Stimulated activated CD8-positive, alpha-beta memory T cell treated with anti-CD3 and anti-CD28 coated beads, Interleukin-7, amount 100 ng/mL, for 4 hours (primary cell): ENCODE data around the gene SPECC1.
"Not testable (repeated sequence)": the region's sequence is repeated elsewhere in the genome, so short reads cannot be mapped to it uniquely, and the experiment has no call there.

ENCODE experiments used
- DNase-seq, 2 donors: peaks; one replicate each; pipeline ENCODE4 v3.0.0-alpha.2; 2020; ENCODE audit warnings: low read depth in 2 of 2

The SPECC1 gene

DNA sequence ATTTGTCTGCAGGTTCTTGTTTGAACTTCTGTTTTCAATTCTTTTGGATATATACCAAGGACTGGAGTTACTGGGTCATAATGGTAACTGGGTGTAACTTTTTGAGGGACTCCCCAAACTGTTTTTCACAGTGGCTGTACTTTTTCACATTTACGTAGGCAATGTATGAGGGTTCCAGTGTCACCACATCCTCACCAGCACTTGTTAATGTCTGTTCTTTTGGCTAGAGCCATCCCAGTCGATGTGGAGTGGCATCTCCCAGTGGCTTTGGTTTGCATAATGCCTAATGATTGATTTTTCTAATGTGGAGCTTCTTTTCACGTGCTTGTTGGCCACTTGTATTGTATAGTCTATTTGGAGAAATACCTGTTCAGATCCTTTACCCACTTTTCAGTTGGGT is 59.3 kb downstream of the SPECC1 start:
- no peak for DNase-seq

DNA sequence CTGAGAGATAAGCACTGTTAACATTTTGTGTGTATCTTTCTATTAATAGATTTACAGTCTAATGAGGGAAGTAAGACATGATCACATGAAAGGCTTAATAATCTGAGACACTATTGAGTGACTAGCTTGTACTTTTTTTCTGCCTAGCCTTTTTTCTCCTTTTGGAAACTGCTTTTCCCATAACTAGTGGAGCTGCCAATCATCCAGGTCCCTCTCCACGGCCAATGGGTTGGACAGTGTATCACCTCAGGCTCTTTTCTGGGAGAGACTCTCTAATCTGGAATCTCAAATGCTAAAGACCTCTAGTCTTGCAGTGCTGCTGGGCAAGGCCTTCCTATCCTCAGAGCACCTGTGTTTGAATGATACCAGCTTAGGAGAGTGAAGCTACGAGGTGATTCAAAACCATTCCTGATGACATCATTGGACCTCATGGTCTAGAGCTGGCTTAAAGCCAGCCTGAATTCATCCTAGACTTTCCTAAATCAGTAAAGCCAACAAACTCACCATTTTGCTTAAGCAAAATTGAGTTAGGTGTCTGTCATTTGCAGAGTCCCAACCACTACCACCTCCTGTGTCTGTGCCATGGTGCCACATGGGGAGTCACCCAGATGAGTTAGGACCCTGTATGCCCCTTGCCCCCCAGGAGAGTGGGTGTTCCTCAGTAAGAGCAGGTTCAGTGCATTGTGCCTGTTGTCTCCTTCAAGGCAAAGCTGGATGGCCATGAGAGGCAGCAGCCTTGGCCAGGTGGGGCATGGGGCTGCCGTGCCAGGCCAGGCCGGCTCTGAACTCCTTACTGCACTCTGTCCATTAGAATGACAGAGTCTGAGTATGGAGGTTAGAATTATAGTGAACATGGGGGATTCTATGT is 62.9 kb downstream of the SPECC1 start:
- no peak for DNase-seq

DNA sequence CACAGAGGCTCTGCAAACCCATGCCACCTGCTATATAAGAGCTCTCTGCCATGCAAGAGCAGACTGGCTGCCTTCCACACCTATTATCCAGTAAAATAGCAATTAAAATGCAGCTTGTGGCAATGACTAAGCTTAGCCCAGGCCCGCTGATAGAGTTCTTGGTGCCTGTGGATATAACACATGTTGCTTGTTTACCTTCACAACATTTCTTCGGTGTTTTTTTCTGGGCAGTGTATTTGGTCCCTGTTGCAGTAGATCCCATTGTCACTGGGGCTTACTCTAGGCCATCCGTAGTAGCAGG is 63.5 kb downstream of the SPECC1 start:
- no peak for DNase-seq

DNA sequence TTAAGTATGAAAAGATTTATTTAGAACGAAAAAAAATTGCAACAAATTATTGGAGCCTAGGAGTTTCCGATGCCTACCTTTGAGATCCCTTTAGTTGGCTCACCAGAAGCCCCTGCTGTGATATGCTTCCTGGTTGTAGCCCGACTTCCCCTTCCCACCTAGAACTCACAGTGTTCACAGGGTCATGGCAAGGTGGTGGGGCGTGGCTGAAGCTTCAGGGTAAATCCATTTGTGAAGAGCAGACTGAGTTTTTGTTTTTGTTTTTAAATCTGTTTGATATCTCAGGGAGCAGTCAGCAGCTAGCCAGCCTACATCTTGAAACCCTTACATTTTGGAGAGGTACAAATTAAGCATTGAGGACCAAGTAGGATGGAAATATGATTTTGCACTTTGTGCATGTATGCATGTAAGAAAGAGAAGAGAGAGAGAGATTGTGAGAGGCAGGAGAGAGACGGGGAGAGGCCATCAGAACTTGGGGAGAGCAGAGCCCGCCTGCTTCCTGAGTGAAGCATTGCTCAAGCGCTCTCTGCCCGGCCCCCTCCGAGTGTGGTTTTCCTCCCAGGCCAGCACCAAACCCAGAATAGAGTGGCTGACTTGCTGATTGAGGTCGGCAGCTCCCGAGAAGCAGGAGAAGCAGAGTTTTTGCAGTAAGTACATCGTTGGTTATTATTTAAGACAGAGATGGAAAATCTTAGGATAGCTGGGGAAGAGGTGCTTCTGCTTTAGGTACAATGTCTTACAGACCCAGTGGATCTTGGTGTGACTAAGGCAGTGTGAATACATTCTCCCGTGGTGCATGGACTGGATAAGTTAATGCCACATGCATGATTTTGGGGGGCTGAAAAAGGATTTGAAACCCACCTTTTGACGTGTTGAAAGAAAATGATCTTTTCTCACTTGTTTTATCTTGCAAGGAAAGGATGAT is 64.2 kb downstream of the SPECC1 start:
- DNase-seq, result peak in 1 of 2 donors; percentile 20

DNA sequence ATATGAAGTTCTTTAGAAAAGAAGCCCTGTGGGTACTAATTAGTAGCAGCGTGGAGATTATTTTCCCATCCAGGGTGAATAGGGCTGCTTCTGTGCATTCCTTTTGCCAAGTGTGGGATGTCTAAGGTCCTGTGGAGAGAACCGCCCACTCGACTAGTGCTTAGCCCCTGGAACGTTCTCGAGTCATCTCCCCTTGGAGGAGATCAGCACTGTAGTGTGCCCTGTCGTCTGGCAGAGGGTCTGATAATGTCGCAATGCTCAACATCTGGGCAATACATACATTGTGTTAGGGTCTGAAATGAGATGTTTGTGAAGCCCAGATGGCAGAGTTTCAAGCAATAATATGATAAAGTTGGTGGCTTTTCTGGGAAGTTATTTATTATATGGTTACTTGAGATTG is 64.8 kb downstream of the SPECC1 start:
- DNase-seq, result no peak

DNA sequence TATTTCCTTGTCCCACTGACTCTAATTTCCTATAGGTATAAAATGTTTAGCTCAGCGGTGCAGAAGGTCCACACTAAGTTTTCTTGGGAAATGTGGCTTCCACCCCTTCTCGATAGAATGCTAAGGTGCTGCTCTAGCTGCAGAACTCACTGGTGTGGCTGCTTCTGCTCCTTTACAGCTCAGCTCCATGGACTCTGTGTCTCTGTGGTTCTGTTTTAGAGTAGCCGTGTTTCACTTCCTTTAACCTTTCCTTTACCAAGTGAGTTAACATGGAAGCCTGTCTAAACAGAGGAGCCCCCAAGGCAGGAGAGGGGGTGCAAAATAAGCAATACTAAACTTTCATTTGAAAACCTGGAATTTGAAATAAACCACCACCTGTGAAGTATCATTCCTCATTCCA is 65.3 kb downstream of the SPECC1 start:
- no peak for DNase-seq

DNA sequence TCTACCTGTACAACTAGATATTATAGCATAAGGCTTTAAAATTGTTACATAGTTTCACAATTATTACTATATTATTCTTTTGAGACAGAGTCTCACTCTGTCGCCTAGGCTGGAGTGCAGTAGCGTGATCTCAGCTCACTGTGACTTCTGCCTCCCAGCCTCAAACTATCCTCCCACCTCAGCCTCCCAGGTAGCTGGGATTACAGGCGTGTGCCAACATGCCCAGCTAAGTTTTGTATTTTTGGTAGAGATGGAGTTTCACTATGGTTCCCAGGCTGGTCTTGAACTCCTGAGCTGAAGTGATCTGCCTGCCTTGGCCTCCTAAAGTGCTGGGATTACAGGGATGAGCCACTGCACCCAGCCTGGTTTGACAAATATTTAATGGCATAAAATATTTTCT is 67.0 kb downstream of the SPECC1 start:
- DNase-seq, result not testable (repeated sequence)

DNA sequence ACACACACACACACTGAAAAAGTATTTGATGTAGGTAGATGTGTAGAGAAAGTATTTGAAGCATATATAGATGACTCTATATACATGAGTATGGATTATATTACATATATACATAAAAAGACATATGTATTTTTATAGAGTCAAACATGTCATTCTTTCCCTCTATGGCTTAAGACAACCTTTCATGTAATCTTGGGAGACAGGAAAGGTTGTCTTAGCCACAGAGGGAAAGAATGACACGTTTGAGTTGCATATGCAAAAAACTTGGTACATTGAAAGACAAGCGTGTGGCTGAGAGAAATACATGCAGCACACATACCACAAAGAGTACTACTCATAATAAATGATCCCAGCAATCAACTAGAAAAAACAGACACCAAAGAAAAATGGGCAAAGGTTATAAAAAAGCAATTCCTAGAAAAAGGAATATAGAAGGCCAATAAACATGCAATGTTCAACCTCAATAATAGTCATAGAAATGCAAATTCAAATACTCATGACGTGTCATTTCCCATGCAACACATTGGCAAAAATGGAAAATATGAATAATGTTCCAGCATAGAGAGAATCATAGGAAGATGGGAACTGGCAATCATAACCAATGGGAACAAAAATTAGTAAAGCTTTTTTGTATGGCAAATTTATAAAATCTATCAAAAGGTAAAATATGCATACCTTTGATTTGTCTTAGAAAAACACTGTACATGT is 69.0 kb downstream of the SPECC1 start:
- DNase-seq, result no peak

DNA sequence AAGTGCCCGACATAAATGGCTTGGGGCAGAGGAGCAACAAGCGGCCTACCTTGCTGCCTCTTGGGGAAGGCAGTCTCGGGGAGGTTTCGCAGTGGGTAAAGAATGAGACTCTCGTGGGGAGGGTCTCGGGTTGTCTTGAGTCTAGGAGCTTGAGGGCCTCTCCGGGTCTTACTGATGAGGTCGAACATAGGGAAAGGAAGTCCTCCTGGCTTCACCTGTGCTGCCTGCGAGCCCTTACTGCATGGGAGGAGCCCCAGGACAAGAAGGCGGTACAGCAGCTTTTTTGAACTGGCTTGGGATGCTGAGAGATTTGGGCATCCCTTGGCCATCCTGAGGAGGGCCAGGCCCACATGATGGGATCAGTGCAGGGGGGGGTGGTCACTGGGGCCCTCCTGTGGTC is 71.4 kb downstream of the SPECC1 start:
- no peak for DNase-seq

DNA sequence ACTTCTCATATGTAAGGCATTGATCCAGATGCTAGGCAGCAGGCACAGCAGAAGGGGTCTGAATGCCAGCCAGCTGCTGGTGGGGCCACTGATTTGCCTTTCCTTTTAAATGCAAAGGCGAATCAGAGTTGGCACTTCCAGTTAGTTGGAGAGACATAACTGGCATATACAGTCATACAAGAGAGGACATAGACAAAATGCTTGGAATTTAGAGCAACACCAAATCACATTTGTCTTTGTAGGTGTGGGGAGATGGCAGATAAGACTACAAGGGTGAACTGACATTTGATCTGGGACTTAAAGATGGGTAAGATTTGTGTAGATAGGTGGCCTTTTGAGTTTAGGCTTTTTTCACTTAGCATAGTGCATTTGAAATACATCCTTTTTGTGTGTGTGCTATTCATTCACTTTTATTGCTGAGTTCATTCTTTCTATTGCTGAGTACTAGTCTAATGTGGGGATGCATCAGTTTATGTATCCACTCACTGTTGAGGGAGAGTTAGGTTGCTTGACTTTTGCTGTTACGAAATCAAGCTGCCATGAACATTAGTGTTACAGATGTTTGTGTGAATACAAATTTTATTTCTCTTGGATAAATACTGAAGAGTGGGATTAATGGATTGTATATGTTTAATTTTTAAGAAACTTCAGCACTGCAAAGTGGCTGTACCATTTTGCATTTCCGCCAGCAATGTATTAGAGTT is 74.1 kb downstream of the SPECC1 start:
- no peak for DNase-seq

DNA sequence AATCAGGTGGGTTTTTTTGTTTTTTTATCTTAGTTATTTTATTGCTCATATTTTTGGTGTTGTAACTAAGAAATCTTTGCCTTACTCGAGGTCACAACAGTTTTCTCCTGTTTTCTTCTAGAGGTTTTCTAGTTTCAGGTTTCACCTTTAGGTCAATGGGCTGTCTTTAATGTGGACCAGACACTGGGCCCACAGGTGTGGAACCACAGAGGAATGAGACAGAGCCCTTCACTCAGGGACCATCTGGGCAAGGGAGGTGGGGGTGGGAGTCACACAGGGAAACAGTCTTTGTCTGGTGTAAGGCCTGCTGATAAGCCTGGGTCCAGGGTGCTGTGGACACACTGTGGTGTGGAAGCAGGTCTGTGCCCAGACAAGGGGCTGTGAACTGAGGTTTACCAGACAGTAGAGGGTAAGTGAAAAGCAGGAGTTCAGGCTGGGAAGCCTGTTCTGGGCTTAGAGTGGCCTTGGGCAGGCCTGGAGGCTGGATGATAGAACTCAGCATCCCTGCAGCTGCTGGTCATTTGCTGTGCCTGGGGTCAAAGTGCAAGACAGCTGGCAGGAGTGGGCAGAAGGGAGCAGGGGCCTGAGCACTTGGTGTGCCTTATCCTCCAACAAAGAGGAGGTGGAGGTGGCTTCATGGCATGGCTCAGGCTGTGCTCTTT is 75.6 kb downstream of the SPECC1 start:
- DNase-seq, result no peak

DNA sequence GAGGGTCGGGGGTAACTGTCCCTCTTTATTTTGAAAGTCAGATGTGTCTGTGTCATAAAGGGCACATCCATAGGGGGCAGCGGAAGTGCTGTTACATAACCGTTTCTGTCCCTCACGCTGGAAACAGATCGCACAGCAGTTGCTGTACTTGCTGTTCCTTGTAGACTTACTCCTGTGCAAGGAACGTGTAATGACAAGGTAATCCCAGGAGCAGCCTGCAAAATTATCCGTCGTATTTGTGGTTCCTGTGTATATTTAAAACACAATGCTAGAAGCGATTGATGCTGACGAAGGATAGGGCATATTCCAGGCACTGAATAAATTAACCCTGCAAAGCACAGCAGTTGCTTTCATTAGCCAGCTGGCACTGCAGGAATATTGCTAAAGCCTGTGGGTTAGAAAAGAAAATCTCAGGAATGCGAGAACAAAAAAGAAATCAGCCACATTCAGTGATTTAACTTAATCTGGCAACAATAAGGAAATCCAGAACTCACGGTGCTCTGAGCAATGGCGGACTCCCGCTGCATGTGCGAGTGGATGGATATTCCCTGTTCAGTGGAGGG is 76.2 kb downstream of the SPECC1 start:
- no peak for DNase-seq

DNA sequence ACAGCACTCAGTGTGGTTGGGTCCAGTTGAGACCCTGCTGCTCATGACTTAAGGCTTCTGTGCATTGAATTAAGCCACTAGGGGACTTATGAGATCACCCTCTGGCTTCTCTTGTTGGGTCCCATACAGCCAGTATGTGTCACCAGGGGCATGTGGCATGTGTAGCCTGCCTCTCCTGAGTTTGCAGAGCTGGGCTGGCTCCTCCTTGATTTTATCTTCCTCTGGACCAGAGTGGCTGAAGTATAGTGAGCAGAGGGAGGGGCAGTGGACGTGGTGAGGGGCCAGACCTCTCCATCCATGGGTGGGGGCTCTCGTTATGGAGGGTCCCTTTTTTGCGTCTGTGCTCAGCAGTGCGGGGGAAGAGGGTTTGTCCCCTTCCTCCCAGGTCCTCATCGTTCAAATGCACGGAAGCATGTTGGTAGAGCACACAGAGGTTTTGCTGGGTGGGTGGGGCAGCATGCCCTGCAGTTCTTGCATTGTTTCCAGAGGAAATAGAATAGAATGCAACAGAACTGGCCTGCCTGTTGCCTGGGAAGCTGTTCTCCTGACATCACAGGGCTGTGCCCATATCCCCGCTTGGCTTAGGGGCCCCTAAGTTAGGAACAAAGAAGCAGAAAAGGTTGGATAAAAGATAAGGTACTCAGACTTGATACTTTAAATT is 77.4 kb downstream of the SPECC1 start:
- DNase-seq, result no peak

DNA sequence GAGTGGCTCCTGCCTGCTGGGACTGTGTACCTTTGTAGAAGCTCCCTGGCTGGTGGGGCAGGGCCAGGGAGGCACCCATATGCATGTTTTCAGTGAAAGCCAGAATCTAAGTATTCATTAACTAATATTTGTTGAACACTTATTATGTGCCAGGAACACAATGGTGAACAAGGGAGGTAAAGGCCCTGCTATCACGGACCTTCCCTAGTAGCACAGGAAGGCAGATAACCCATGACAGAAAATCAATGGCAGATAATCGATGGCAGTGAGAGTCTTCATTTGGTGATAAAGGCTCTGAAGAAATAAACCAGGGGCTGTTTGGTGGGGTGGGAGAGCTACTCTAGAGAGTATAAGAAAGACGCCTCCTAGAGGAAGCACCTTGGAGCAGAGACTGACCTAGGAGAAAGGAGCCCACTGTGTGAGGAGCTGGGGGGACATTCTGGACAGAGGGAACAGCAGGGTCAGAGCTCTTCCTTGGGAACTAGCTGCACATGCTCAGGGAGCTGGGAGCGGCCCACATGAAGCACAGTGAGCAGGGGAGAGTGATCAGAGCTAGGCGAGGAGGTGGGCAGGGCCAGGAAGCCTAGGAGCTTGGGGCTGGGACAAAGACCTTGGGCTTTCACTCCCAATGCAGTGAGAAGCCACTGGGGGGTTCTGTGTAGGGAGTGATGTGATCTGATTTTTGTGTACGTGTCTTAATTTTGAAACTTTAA is 78.5 kb downstream of the SPECC1 start:
- no peak for DNase-seq

DNA sequence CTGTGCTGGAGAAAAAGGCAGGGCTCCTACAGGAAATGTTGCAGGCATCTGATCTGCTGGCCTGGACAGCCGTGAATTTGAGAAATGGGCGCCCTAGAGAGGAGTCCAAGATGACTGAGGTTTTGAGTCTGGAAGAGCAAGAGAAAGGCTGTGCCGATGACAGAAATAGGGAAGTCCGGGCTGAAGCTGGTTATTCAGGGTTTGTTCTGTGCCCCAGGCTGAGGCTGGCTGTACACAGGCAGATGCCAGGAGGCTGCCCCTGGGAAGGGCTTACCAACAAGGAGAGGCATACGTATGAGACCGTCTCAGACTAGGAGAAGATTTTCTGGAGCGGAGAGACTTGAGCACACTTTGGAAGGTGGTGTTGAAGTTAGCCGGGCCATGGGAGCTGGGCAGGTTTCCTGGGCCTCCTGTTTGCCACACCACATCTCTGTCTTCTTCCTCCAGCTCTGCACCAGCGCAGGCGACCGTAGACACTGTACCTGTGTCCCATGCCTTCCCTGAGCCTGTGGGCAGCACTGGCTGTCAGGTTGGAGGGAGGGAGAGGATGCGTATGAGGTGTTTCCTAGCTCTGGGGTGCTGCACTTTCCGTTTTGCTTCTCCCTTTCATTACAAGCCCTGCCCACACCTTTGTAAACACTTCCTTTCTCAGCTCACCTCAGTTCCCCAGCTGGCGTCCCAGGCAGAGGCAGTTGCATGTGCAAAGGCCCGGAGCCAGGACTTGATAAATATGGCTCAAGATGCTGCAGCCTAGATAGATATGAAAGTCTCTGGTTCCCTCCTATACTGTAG is 80.8 kb downstream of the SPECC1 start:
- DNase-seq, result no peak

DNA sequence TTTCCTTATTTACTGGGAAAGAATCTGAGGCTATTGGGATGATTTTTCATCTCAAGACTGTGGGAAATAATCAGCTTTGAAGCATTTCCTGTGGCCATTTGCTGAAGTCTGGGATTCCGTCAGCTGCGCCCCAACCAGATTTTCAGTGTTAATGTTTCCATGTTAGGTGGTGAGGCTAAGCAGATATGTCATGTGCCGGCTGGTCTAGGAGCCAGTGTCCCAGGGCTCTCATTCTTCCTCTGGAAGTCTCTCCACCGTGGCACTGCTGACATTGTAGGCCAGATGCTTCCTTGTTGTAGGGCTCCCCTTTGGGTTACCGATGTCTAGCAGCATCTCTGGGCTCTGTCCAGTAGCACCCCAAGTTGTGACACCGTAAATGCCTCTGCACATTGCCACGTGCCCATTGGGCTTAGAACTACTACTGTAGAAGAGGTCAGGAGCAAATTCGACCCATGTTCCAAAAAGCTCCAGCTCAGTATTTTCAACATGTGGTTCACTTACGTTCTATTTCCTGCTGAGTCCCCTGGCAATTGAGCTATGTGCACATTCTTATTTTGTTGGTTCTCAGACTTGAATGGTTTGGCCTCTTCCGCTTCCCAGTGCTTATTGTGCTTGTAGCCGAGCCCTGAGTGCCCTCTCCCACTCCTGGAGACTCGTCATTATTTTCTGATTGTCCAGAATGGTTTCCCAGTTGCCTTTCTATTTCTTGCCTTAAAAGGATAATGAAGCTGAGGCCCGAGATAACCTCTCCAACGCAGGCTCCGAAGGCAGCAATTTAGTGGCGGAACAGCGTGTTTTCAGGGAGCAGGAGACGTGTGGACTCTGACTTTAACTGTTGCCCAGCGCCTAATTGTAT is 82.2 kb downstream of the SPECC1 start:
- DNase-seq, result no peak

DNA sequence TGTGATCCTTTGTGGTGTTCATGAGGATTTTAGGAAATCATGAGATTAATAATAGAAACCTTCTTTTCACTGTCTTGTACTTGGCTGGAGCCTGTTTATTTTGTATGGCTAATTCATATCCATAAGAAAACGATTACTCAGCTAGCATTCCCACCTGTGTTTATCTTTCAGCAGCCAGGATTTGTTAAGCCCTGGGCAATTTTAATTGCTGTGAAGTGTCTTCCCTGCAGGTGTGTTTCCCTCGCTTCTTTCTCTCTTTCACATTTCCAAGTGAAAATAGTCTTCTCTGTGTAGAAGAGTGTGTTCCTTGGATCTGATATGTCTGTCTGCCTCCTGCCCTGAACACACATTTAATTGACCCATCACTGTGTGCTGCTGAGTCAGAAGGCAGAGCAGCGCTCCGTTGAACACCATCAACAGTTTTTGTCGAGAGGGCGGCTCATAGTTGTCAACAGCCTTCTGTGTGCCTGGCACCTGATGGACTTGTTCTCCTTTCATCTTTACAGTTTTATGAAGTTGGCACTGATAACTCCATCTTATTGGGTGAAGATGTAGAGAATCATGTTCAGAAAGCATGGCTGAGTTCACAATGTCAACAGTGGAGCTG is 83.2 kb downstream of the SPECC1 start:
- DNase-seq, result no peak
